Muscle of leg (tissue), 11 donors: ENCODE results near the gene ENPP3. TPM values are rescaled to one million over a fixed set of nuclear protein-coding genes. Genes with fewer than 3 reads are reported as not detected.

Experiments
- DNase-seq: peaks from one replicate; pipeline ENCODE4 v3.0.0; 2013
- H3K27ac ChIP-seq: one replicate; pipeline ENCODE4 v1.5.1; 2013; ENCODE audit warnings: mild to moderate bottlenecking, low read length, control low read depth
- H3K27me3 ChIP-seq: one replicate; pipeline ENCODE4 v1.6.1; 2013; ENCODE audit warnings: low read length; ENCODE audit not compliant: control insufficient read depth, insufficient read depth
- H3K36me3 ChIP-seq: one replicate; pipeline ENCODE4 v1.6.1; 2013; ENCODE audit warnings: low read length; ENCODE audit not compliant: control insufficient read depth, insufficient read depth
- H3K4me1 ChIP-seq: one replicate; pipeline ENCODE4 v1.6.1; 2013; ENCODE audit warnings: low read length; ENCODE audit not compliant: control insufficient read depth, insufficient read depth
- H3K4me3 ChIP-seq: one replicate; pipeline ENCODE4 v1.5.1; 2013; ENCODE audit warnings: low read length, control low read depth
- H3K9me3 ChIP-seq: replicated peaks from 2 replicates; pipeline ENCODE4 v1.6.1; 2013; ENCODE audit warnings: low read depth, low read length; ENCODE audit not compliant: control insufficient read depth
- WGBS: methylation state at CpG from one replicate; pipeline ENCODE4 v1.1.5; 2013; ENCODE audit warnings: missing lambda C conversion rate; ENCODE audit not compliant: insufficient coverage; 5-methylcytosine and 5-hydroxymethylcytosine counted together
- polyA plus RNA-seq, 8 donors: library from polyadenylated mRNA; unstranded; fragments of 120-200 nt; gene quantifications; one replicate each; pipeline versions ENCODE4 v1.2.1 to v1.2.3, GENCODE V29; 2013; ENCODE audit warnings: inconsistent platforms in 1 of 8, low replicate concordance in 1 of 8; ENCODE audit not compliant: insufficient read length in 8 of 8, insufficient read depth in 1 of 8
- total RNA-seq: library from RNA; stranded (reverse); fragments of 120-200 nt; gene quantifications from one replicate; pipeline ENCODE4 v1.2.4, GENCODE V29; 2013

Gene ENPP3
- total and polyA plus RNA-seq, 9 donors, result 0.16 to 2.9 (median 0.34) TPM

DNA sequence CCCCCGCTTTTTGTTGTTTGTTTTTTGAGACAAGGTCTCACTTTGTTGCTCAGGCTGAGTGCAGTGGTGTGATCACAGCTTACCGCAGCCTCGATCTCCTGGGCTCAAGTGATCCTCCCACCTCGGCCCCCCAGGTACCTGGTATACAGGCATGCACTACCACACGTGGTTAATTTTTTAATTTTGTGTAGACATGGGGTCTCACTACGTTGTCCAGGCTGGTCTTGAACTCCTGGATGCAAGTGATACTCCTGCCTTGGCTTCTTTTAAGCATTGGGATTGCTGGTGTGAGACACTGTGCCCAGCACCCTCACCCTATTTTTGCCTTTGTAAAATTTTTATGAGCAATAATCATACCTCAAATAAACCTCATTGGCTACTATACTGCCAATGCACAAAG is 5.5 kb downstream of the ENPP3 start:
- Histone ChIP-seq H3K27me3 (no peaks in the 10 kb centered on the region), H3K36me3 (no peaks in the 10 kb centered on the region), H3K27ac (no peak overlapping the region), H3K4me1 (no peaks in the 10 kb centered on the region), H3K4me3 (no peak overlapping the region), H3K9me3 (no peaks in the 10 kb centered on the region)
- WGBS, result no CpG with 5 or more reads among the region's 6 CpGs
- no peak for DNase-seq

DNA sequence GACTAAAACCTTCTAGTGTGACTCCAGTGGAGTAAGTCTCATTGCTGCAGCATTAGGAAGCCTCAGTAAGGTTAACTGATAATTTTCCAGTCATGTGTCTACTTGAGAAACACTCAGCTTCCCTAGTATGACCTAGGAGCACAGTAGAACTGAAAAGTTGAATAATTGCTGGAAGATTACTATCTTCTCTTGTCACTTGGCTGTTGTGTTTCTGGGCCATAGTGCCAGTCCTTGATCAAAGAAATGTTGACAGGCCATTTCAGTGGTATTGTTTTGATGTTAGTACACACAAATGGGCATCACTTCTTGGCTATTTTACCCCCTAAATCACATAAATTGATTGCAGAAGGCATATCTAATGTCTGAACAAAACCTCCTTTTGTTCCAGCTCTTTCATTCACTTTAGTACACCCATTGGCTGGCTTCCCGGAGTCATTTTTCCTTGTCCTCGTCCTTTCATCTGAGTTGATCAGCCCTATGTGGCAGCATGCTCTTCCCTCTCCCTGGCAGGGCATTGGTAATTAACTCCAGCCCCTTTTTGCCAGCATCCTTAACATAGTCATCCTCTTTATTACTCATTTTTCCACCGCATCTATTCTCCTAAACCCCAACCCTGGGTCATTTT is 6.0 kb downstream of the ENPP3 start:
- Histone ChIP-seq H3K9me3 (no peaks in the 10 kb centered on the region), H3K4me3 (no peak overlapping the region), H3K27ac (no peak overlapping the region), H3K4me1 (no peaks in the 10 kb centered on the region), H3K36me3 (no peaks in the 10 kb centered on the region), H3K27me3 (no peaks in the 10 kb centered on the region)
- no peak for DNase-seq
- 68% methylated on average over 2 of the region's 3 CpGs for WGBS

DNA sequence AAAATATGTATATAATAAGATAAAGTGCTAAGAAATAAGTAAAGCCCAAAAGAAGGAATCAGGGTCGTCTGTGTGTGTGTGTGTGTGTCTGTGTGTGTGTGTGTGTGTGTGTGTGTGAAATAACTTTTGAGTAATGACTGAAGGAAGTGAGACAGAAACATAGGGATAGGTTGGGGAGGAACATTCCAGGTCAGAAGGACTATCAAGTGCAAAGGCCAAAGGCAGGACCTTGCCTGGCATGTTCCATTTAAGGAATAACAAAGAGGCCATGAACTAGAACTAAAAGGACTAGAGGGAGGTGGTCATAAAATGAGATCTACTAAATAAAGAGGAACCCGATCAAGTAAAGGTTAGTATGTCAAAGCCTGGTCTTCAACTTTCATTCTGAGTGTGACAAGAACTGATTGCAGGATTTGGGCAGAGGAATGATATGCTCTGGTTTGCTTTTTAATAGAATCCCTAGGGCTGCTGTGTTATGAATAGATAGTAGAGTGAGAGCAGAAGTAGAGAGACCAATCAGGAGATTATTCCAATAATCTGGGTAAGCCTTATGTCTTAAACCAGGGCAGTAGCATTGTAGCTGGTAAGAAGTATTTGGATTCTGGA is 6.9 kb downstream of the ENPP3 start:
- Histone ChIP-seq H3K4me1 (no peaks in the 10 kb centered on the region), H3K27me3 (no peaks in the 10 kb centered on the region), H3K4me3 (no peak overlapping the region), H3K36me3 (no peaks in the 10 kb centered on the region), H3K9me3 (no peaks in the 10 kb centered on the region), H3K27ac (no peak overlapping the region)
- WGBS, result 69% methylated on average over 2 of the region's 2 CpGs
- no peak for DNase-seq

DNA sequence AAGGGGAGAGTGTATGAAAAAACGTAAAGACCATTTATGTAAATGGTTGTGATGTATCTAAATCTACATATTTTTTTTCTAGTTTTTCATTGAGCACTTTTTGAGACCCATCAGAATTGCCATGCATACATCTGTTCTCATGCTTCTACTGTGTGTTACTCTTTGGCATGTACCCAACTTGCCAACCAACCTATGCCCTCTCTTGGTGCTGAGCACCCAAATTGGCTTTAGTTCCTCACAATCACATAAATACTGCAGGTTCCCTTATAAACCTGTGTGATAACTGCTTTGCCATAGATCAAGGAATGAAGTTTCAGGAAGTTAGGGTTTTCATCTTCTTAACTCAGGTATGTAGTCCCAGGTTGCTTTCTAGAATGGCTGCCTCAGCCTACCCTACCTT is 7.8 kb downstream of the ENPP3 start:
- no CpG with 5 or more reads among the region's 1 CpG for WGBS
- no peaks in the 10 kb centered on the region for H3K4me1 ChIP-seq

DNA sequence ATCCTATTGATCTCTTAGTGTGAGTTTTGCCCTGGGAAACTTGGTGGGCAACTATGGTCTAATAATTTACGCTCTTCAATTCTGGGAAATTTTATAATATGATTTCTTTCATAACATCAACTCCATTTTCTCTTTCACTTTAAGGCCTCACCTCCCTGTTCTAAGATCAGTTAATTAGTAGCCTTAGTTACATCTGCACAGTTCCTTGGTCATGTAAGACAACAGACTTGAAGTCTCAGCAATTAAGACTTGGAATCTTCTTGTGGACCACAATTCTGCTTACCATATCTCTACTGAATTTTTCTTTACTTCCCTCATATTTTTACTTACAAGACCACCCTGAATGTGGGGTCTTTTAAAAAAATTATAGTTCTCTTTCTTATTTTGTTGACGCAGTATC is 8.7 kb downstream of the ENPP3 start:
- H3K9me3 ChIP-seq, result no peaks in the 10 kb centered on the region
- H3K4me1 ChIP-seq, result no peaks in the 10 kb centered on the region
- no CpG with 5 or more reads among the region's 2 CpGs for WGBS
- no peak overlapping the region for H3K4me3 ChIP-seq
- DNase-seq, result no peak
- no peak overlapping the region for H3K27ac ChIP-seq
- H3K27me3 ChIP-seq, result no peaks in the 10 kb centered on the region
- H3K36me3 ChIP-seq, result no peaks in the 10 kb centered on the region

More for the DNA sequence above, 7.8 kb downstream of the ENPP3 start:
- H3K27me3 ChIP-seq, result no peaks in the 10 kb centered on the region
- H3K36me3 ChIP-seq, result no peaks in the 10 kb centered on the region
- DNase-seq, result no peak
- no peaks in the 10 kb centered on the region for H3K9me3 ChIP-seq
- H3K27ac ChIP-seq, result no peak overlapping the region
- no peak overlapping the region for H3K4me3 ChIP-seq

DNA sequence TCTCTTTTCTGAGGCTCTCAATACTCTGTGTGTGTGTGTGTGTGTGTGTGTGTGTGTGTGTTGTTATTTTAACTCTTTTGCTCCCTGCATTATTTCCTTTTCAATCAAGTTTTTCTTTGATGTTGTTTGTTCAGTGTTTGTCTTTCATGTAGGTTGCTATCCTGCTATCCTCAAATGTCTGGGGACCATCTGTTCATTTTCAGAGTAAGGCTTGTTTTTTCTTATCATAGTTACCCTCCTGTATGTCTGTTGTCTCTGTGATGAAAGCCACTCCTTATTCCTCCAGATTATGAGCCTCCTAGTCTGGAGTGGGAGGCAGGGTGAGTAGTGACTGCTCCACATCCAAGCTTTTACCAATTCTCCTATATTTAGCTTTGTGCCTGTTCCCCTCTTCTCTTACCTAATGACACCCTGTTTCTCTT is 9.2 kb downstream of the ENPP3 start:
- no peak overlapping the region for H3K4me3 ChIP-seq
- no peaks in the 10 kb centered on the region for H3K27me3 ChIP-seq
- no peaks in the 10 kb centered on the region for H3K4me1 ChIP-seq
- no peak overlapping the region for H3K27ac ChIP-seq
- no peaks in the 10 kb centered on the region for H3K9me3 ChIP-seq
- no peak for DNase-seq
- no peaks in the 10 kb centered on the region for H3K36me3 ChIP-seq

DNA sequence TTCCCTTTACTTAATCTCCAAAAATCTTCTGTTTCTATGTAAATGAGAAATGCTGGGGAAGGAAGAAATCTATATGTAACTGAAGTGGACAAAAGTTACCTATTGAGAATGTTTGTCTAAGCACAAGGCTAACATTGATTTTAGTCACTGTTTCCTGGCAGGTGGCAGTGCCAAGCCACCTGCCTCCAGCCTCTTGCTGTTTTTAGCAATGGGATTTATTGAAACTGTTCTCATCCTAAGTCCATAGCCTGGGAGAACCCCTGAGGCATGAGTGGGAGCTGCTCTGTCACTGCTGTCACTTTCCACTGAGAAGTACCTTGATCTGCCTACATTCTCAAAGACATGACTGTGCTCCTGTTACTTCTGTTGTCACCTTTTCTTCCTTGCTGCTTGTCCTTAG is 14.7 kb downstream of the ENPP3 start:
- Histone ChIP-seq H3K27me3 (no peaks in the 10 kb centered on the region), H3K27ac (no peak overlapping the region), H3K9me3 (no peaks in the 10 kb centered on the region), H3K36me3 (no peaks in the 10 kb centered on the region), H3K4me3 (no peak overlapping the region), H3K4me1 (no peaks in the 10 kb centered on the region)
- no peak for DNase-seq

DNA sequence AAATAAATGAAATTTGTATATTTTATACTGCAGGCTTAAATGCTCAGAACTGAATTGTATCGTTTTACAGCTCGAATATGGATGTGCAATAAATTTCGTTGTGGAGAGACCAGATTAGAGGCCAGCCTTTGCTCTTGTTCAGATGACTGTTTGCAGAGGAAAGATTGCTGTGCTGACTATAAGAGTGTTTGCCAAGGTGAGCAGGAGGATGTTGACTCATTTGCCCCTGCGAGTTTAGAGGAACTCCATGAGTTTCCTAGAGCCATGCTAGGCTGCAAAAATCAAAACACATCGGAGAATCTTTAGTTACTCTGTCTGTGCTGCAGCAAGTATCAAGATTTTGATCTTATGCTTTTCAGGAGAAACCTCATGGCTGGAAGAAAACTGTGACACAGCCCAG is 15.4 kb downstream of the ENPP3 start:
- H3K4me1 ChIP-seq, result no peaks in the 10 kb centered on the region
- H3K27ac ChIP-seq, result no peak overlapping the region
- no peaks in the 10 kb centered on the region for H3K27me3 ChIP-seq
- H3K9me3 ChIP-seq, result no peaks in the 10 kb centered on the region
- WGBS, result 68% methylated on average over 4 of the region's 5 CpGs
- DNase-seq, result no peak
- no peaks in the 10 kb centered on the region for H3K36me3 ChIP-seq
- no peak overlapping the region for H3K4me3 ChIP-seq

DNA sequence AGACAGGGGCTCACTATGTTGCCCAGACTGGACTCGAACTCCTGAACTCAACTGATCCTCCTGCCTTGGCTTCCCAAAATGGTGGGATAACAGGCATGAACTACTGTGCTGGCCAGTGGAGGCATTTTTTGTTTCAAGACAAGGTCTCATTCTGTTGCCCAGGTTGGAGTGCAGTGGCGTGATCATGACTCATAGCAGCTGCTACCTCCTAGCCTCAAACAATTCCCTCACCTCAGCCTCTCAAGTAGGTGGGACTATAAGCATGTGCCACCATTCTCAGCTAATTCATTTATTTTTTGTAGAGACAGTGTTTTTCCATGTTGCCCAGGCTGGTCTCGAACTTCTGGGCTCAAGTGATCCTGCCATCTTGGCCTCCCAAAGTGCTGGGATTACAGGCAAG is 17.2 kb downstream of the ENPP3 start:
- H3K27me3 ChIP-seq, result no peaks in the 10 kb centered on the region
- 96% methylated on average over 3 of the region's 3 CpGs for WGBS
- H3K4me1 ChIP-seq, result no peaks in the 10 kb centered on the region
- DNase-seq, result no peak
- no peak overlapping the region for H3K27ac ChIP-seq
- no peaks in the 10 kb centered on the region for H3K9me3 ChIP-seq
- H3K36me3 ChIP-seq, result no peaks in the 10 kb centered on the region
- H3K4me3 ChIP-seq, result no peak overlapping the region

DNA sequence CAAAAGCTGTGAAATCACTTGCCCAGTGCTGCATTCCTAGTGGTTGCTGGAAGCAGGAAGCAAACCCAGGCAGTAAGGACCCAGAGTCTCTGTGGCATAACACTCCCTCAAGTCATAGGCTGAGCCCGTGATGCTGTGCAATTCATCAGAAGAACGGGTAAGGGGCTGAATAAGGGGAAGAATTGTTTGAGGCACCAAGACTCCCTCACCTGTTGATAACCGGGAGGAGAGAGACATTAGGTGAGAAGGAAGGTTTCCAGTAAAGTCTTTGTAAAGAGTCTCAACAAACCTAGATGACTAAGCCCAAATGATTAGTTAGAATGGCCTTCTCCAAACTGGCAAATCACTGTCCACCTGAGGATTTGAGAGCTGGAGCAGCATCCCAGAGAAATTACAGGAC is 18.3 kb downstream of the ENPP3 start:
- Histone ChIP-seq H3K4me3 (no peak overlapping the region), H3K27ac (no peak overlapping the region), H3K27me3 (no peaks in the 10 kb centered on the region), H3K9me3 (no peaks in the 10 kb centered on the region), H3K36me3 (no peaks in the 10 kb centered on the region), H3K4me1 (no peaks in the 10 kb centered on the region)
- 81% methylated on average over 2 of the region's 3 CpGs for WGBS
- no peak for DNase-seq

DNA sequence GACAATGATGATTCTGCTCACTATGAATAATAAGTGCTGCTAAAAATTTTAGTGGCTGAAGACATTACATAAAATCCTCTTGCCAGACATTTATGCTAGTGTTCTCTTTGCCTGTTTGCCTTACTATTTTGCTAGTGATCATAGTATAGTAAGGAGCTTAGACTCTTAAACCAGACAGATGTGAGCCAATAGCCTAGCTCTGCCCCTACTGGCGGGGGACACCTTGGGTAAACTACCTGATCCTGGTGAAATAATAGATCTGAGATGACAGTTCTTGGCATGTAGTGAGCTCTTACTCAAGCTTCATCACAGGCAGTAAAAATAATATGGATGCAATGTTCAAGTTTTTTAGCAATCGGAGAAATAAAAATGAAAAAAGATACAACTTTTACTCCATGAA is 18.8 kb downstream of the ENPP3 start:
- DNase-seq, result no peak
- no CpG with 5 or more reads among the region's 2 CpGs for WGBS

More for the DNA sequence above, 18.8 kb downstream of the ENPP3 start:
- Histone ChIP-seq H3K27me3 (no peaks in the 10 kb centered on the region), H3K36me3 (no peaks in the 10 kb centered on the region), H3K4me3 (no peak overlapping the region), H3K4me1 (no peaks in the 10 kb centered on the region), H3K27ac (no peak overlapping the region), H3K9me3 (no peaks in the 10 kb centered on the region)
